T1000 (cell line): ENCODE data around the gene RESF1.

Experiments used
- DNase-seq: peaks from one replicate; lab custom pipeline; 2025; ENCODE audit warnings: mixed read lengths; lab: John Stamatoyannopoulos, UW

Gene RESF1

DNA sequence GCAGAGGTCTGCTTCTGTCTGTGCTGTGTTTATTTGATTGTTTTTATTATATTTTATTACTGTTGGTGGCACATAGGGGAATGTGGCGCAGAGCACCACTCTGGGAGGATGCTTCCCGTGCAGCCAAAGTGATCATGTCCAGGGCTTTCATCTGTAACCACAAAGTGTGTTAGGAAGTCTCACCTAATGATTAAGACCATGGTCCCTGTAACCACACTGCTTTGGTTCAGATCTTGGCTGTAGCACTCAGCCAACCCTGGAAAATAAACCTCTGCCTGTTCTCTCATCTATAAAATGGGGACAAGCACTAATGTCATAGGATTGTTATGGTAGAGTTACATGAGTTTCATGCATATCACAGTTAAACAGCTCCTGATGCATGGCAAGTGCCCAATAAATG is 1.9 kb downstream of the RESF1 start:
- no peak for DNase-seq

DNA sequence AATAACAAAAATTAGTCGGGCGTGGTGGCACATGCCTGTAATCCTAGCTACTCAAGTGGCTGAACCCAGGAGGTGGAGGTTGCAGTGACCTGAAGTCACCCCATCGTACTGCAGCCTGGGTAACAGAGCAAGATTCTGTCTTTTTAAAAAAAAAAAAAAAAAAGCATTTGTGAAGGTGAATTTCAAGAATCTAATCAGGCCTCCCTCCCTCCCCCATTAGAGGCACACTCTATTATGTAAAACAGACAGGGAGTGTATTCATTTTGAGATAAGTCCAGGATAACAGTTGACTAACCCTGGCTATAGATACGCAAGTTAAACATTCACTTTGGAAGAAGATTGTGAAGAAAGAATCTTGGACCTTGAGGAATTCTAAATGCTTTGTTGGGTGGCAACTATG is 2.9 kb downstream of the RESF1 start:
- DNase-seq = no peak

DNA sequence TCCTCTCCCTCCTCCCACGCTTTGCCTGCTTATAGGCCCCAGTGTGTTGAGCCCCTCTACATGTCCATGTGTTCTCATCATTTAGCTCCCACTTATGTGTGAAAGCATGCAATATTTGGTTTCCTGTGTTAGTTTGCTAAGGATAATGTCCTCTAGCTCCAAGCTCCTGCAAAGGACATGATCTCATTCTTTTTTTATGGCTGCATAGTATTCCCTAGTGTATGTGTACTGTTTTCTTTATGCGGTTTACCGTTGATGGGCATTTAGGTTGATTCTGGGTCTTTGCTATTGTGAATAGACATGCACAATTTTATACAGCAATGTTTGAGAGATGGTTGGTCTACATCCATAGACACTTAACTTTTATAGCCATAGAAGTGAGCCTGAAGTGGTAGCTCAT is 5.1 kb downstream of the RESF1 start:
- DNase-seq = no peak

- no peak for DNase-seq
Measured at GRCh38 chr12:31965090-31965489, 5.9 kb downstream of the RESF1 start.

DNA sequence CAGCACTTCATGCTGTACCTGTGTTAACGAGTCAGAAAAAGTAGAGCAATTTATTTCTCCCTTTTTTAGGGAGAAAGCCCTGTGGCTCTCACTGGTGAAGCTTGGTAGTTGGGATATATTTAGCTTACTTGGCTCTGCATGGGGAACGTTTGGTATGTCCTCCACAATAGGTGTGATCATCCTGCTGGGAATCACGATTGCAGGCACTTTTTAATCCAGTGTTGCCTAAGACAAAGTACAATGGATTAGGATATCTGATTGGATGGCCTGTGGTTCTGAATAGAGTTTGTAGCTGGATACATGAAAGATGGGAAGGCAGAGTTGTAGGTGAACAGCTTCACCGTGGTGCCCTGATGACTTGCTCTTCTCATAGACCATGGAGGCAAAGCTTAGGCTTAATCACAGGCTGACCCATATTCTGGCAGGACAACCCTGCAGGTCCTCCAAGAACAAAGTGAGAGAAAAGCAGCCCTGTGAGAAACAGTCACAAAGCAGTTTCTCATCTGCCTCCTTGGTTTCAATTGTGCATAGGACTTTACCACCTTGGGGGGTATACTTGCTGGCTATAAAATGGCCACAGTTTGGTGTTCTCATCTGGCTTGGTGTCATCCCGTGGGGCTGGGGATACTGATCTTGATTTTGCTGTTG is 7.5 kb downstream of the RESF1 start:
- DNase-seq = no peak

DNA sequence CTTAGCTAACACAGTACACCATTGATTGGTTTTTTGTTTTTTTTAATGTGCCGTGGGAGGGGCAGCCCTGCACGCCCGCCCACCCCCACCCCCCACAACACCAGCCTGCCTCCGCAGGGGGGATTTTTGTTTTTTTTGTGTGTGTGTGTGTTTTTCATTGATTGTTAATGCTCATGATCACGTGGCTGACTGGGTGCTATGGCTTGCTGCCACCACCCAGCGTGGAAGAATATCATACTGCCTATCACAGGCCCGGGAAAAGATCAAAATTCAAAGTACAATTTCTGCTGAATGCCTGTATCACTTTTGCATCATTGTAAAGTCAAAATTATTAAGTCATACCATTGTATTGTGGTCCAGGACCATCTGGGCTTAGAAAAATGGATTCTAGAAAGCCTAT is 8.3 kb downstream of the RESF1 start:
- DNase-seq = no peak

DNA sequence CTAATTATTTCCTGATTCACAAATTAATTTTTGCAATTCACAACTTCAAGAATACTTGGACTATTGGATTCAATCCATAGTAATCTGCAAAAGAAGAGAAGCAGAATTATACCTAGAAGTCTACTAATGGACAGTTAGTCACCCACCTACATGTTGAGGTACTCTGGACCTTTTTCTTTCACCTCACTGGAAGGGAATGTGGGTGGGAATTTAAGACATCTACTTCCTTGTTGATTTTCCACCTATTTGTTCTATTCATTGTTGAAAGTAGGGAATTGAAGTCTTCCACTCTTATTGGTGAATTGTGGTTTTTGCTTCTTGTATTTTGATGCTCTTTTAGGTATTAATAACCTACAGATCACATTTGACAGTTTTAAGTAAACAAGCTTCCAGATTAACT is 11.0 kb downstream of the RESF1 start:
- DNase-seq = no peak

DNA sequence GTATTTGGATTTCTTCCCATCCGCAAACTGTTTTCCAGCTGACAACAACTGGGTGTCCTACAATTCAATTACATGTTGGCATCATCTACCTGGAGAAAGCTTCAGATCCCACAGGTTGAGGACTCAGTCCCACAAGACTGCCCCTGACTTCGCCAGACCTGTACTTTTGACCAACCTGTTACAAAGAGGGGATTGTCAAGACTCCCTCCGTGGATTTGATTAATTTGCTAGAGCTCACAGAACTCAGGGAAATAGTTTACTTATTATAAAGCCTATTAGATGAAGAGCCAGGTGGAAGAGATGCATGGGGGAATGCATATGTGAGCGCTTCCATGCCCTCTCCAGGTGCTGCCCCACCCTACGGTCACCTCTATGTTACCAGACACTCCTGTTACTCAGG is 14.6 kb downstream of the RESF1 start:
- DNase-seq = no peak

DNA sequence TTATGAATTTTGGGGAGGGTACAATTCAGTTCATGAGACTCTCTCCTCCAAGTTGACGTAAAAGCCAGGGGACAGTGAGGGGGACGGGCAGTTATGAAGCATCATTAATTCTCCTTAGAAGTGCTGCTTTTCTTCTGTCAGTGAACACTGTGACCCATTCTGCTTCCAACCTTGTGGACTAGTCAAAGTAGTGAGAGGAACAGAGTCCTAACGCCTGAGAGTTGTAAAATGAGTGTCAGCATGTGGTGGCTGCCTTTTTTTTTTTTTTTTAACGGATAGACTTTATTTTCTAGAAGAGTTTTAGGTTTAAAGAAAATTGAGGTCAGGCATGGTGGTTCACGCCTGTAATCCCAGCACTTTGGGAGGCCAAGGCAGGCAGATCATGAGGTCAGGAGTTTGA is 15.5 kb downstream of the RESF1 start:
- DNase-seq = no peak

DNA sequence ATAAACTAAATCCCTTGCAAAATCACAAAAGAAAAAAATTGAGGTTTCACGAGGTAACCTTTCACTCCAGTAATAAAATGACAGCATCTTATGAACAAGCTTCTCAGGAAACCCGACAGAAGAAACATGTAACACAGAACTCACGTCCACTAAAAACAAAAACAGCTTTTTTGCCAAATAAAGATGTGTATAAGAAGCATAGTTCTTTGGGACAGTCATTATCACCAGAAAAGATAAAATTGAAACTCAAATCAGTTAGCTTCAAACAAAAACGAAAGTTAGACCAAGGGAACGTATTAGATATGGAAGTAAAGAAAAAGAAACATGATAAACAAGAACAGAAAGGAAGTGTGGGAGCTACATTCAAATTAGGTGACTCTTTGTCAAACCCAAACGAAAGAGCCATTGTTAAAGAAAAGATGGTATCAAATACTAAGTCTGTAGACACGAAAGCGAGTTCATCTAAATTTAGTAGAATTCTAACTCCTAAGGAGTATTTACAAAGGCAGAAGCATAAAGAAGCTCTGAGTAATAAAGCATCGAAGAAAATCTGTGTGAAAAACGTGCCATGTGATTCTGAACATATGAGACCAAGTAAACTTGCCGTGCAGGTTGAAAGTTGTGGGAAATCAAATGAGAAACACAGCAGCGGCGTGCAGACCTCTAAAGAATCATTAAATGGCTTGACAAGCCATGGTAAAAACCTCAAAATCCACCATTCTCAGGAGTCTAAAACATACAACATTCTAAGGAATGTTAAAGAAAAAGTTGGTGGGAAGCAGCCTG is 25.8 kb downstream of the RESF1 start:
- DNase-seq = no peak

GRCh38 chr12:31985832-31986231 is 26.6 kb downstream of the RESF1 start:
- DNase-seq = no peak

GRCh38 chr12:31989571-31990362 is 30.6 kb downstream of the RESF1 start:
- no peak for DNase-seq

DNA sequence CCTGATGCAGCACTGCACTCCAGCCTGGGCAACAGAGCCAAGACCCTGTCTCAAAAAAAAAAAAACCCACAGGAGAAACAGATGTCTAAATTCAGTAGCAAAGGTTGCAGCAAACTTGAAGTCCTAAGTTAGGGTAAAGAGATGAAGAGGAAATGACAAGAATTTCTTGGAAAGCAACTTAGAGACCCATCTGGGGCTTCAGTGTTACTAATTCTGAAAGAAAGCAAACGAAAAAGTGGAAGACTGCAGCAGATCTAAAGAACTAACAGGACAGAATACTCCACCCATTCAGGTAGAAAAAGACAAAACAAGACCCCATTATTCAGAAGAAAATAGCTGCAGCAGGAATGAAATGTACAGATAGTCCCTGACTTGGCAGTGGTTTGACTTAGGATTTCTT is 31.9 kb downstream of the RESF1 start:
- DNase-seq = no peak

- no peak for DNase-seq
Measured at GRCh38 chr12:31991815-31992214, 32.6 kb downstream of the RESF1 start.

- DNase-seq = no peak
Measured at GRCh38 chr12:31999692-32000091, 40.5 kb downstream of the RESF1 start.

DNA sequence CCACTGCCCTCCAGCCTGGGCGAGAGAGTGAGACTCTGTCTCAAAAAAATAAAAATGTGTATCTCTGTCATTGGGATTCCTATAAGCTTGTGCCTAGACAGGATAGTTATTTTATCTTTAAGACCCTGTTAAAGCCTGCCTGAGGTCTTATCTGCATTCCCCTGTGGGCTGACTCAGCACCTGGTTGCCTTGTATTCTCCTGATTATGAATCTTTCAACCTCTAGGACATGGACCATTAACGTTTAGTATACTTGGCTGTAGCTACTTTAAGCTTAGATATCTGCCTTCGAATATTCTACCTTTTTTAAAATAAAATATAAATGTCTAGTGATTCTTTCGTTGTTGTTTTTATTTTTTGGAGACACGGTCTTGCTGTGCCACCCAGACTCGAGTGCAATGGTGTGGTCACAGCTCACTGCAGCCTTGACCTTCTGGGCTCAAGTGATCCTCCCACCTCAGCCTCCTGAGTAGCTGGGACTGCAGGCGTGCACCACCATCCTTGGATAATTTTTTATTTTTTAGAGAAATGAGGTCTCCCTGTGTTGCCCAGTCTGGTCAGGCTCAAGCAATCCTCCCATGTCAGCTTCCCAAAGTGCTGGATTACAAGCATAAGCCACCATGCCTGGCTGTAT is 41.3 kb downstream of the RESF1 start:
- DNase-seq = no peak

DNA sequence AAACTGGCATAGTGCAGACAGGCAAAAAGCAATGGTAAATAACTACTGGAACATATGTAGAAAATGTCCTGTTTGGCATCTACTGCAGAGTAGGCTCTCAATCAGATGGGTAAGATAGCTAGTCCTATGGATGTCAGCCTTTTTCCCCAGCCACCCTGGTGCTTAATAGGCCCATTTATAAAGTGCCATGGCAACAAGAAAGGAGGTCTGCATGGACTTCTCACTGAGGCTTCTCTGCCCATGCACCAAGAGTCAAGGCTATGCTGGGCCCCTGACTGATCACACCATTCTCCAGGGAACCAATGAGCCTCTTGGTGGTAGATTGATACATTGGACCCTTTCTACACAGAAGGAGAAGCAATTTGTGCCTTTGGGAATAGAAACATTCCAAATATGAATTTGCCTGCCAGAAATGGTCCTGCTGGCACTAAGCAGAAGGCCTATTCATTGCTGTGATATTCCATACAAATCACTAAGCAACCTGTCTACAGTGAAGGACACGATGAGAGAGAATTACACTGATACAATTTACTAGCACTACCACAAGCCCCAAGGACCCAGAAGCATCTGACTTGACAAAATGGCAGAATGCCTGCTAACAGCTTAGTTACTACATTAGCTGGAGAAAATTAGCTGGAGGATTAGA is 43.8 kb downstream of the RESF1 start:
- no peak for DNase-seq

GRCh38 chr12:32003654-32004053 is 44.4 kb downstream of the RESF1 start:
- no peak for DNase-seq

- DNase-seq = no peak
Measured at GRCh38 chr12:32005496-32006125, 46.4 kb downstream of the RESF1 start.
